H1 (cell line): Measurements from ENCODE around the gene RABEP1. TPM values are rescaled to one million over a fixed set of nuclear protein-coding genes. Genes with fewer than 3 reads are reported as not detected.

Experiments
- CTCF ChIA-PET: fragments of 300-600 bp; sonication (Branson Sonifier 250); formaldehyde crosslinking; loops from one replicate; lab custom pipeline; 2021; ENCODE audit not compliant: partially characterized antibody; lab: Charles Lee
- POLR2A ChIA-PET: fragments of 300-600 bp; sonication (Branson Sonifier 250); formaldehyde crosslinking; loops from one replicate; lab custom pipeline; 2021; ENCODE audit warnings: inconsistent platforms; ENCODE audit not compliant: partially characterized antibody; lab: Charles Lee
- DNase-seq, 2 experiments: peaks; one replicate each; pipeline versions ENCODE4 v3.0.0 to v3.0.0-alpha.2; 2010 to 2022; ENCODE audit warnings: low spot score in 2 of 2, low read depth in 1 of 2, mixed read lengths in 1 of 2
- FAIRE-seq: peaks from 2 replicates; lab custom pipeline; 2011; peaks lifted over from hg19 to GRCh38; lab: Jason Lieb, UNC
- H2AFZ ChIP-seq: 2 replicates; pipeline ENCODE4 v1.8.1; 2012; ENCODE audit warnings: low read length, inconsistent platforms
- H2AK5ac ChIP-seq: 2 replicates; pipeline ENCODE4 v1.6.1; 2013; ENCODE audit warnings: low read depth, low read length
- H2BK120ac ChIP-seq: replicated peaks from 2 replicates; pipeline ENCODE3; 2013; ENCODE audit warnings: low read depth, low read length, inconsistent platforms
- H2BK12ac ChIP-seq: 2 replicates; pipeline ENCODE4 v1.6.1; 2013; ENCODE audit warnings: low read depth, low read length
- H2BK15ac ChIP-seq: 2 replicates; pipeline ENCODE4 v1.6.1; 2013; ENCODE audit warnings: low read length
- H2BK20ac ChIP-seq: 2 replicates; pipeline ENCODE4 v1.6.1; 2013; ENCODE audit warnings: low read length
- H2BK5ac ChIP-seq: 2 replicates; pipeline ENCODE4 v1.6.1; 2013; ENCODE audit warnings: low read depth, low read length
- H3K14ac ChIP-seq: 2 replicates; pipeline ENCODE4 v1.6.1; 2013; ENCODE audit warnings: inconsistent platforms; ENCODE audit not compliant: insufficient read length
- H3K18ac ChIP-seq: 2 replicates; pipeline ENCODE4 v1.6.1; 2013; ENCODE audit warnings: low read length; ENCODE audit errors: extremely low read depth
- H3K23ac ChIP-seq: 2 replicates; pipeline ENCODE4 v1.6.1; 2013; ENCODE audit warnings: inconsistent platforms; ENCODE audit not compliant: insufficient read length
- H3K23me2 ChIP-seq: 2 replicates; pipeline ENCODE4 v1.6.1; 2013; ENCODE audit warnings: low read depth, low read length
- H3K27ac ChIP-seq: 2 replicates; pipeline ENCODE4 v1.6.1; 2011; ENCODE audit warnings: low read depth, low read length, inconsistent platforms
- H3K27me3 ChIP-seq, 4 experiments: replicated peaks in 1 of 4; 1 replicate in 1 of 4; 2 replicates in 3 of 4; pipeline versions ENCODE4 v1.6.1 to v1.8.1; 2011 to 2013; ENCODE audit warnings: low read length in 3 of 4, mild to moderate bottlenecking in 3 of 4, inconsistent platforms in 2 of 4, mixed read lengths in 2 of 4, moderate library complexity in 1 of 4; ENCODE audit not compliant: control insufficient read depth in 3 of 4, insufficient read depth in 3 of 4; ENCODE audit errors: extremely low read depth in 1 of 4
- H3K36me3 ChIP-seq, 4 experiments: 2 replicates each; pipeline versions ENCODE4 v1.6.1 to v1.8.1; 2011 to 2013; ENCODE audit warnings: mild to moderate bottlenecking in 4 of 4, low read length in 3 of 4, moderate library complexity in 2 of 4, control low read depth in 1 of 4, inconsistent platforms in 1 of 4; ENCODE audit not compliant: insufficient read depth in 4 of 4, control insufficient read depth in 2 of 4
- H3K4ac ChIP-seq: replicated peaks from 2 replicates; pipeline ENCODE3; 2013; ENCODE audit warnings: low read length, low read depth, mixed read lengths, inconsistent platforms; ENCODE audit not compliant: insufficient read length
- H3K4me1 ChIP-seq, 4 experiments: replicated peaks in 1 of 4; 1 replicate in 1 of 4; 2 replicates in 3 of 4; pipeline versions ENCODE4 v1.6.1 to v1.8.1; 2011 to 2013; ENCODE audit warnings: low read length in 3 of 4, inconsistent platforms in 2 of 4, mixed read lengths in 1 of 4; ENCODE audit not compliant: insufficient read depth in 4 of 4, control insufficient read depth in 3 of 4
- H3K4me2 ChIP-seq, 2 experiments: 2 replicates each; pipeline versions ENCODE4 v1.6.1 to v1.8.1; 2011 to 2013; ENCODE audit warnings: low read depth in 2 of 2, low read length in 2 of 2, control low read depth in 1 of 2, inconsistent platforms in 1 of 2, mild to moderate bottlenecking in 1 of 2; ENCODE audit not compliant: insufficient read depth in 1 of 2
- H3K4me3 ChIP-seq, 4 experiments: fragments of 200-600, 300-600 bp in 1 of 4; sonication (generic), shearing (Covaris generic), sonication (Bioruptor Twin) in 1 of 4; 2 replicates each; pipeline versions ENCODE4 v1.5.1 to v1.8.1; 2011 to 2016; ENCODE audit warnings: low read length in 4 of 4, low read depth in 3 of 4, control low read depth in 2 of 4, inconsistent platforms in 2 of 4, mild to moderate bottlenecking in 2 of 4, mixed read lengths in 1 of 4, moderate library complexity in 1 of 4; ENCODE audit not compliant: insufficient read depth in 2 of 4; ENCODE audit errors: extremely low read depth in 1 of 4
- H3K56ac ChIP-seq: replicated peaks from 2 replicates; pipeline ENCODE3; 2013; ENCODE audit warnings: low read depth, mild to moderate bottlenecking, mixed read lengths, low read length, inconsistent platforms; ENCODE audit not compliant: insufficient read length
- H3K79me1 ChIP-seq: 2 replicates; pipeline ENCODE4 v1.6.1; 2013; ENCODE audit warnings: low read depth, low read length, control low read depth
- H3K79me2 ChIP-seq, 2 experiments: 2 replicates each; pipeline versions ENCODE4 v1.6.1 to v1.8.1; 2012 to 2013; ENCODE audit warnings: low read length in 2 of 2, mild to moderate bottlenecking in 2 of 2, inconsistent platforms in 1 of 2; ENCODE audit not compliant: insufficient read depth in 2 of 2, control insufficient read depth in 1 of 2
- H3K9ac ChIP-seq, 4 experiments: replicated peaks in 1 of 4; 1 replicate in 1 of 4; 2 replicates in 3 of 4; pipeline versions ENCODE4 v1.6.1 to v1.8.1; 2011 to 2013; ENCODE audit warnings: low read depth in 3 of 4, low read length in 3 of 4, control low read depth in 2 of 4, mild to moderate bottlenecking in 2 of 4, moderate library complexity in 2 of 4, inconsistent platforms in 1 of 4; ENCODE audit errors: extremely low read depth in 1 of 4
- H3K9me3 ChIP-seq, 2 experiments: 2 replicates each; pipeline versions ENCODE4 v1.6.1 to v1.8.1; 2012 to 2013; ENCODE audit warnings: mild to moderate bottlenecking in 2 of 2, moderate library complexity in 2 of 2, control low read depth in 1 of 2, inconsistent platforms in 1 of 2, low read depth in 1 of 2, low read length in 1 of 2, mixed read lengths in 1 of 2; ENCODE audit not compliant: insufficient read depth in 2 of 2
- H4K20me1 ChIP-seq, 2 experiments: replicated peaks in 1 of 2; 2 replicates each; pipeline versions ENCODE3 to v1.8.1; 2011 to 2013; ENCODE audit warnings: inconsistent platforms in 2 of 2, low read length in 2 of 2, mild to moderate bottlenecking in 1 of 2; ENCODE audit not compliant: insufficient read depth in 2 of 2, control insufficient read depth in 1 of 2
- H4K5ac ChIP-seq: 2 replicates; pipeline ENCODE4 v1.6.1; 2013; ENCODE audit warnings: low read length, low read depth, mixed read lengths, inconsistent platforms; ENCODE audit not compliant: insufficient read length
- H4K8ac ChIP-seq: 2 replicates; pipeline ENCODE4 v1.8.0; 2013; ENCODE audit warnings: mild to moderate bottlenecking, moderate library complexity, low read length, inconsistent platforms; ENCODE audit not compliant: insufficient read depth; ENCODE audit errors: extremely low read depth
- H4K91ac ChIP-seq: replicated peaks from 2 replicates; pipeline ENCODE3; 2013; ENCODE audit warnings: low read length, mixed read lengths, inconsistent platforms; ENCODE audit not compliant: insufficient read length
- BACH1 ChIP-seq: IDR thresholded peaks from 2 replicates; pipeline ENCODE4 v1.6.1; 2012; ENCODE audit warnings: low read length, improper control_type of control experiment
- CBX8 ChIP-seq: fragments of 300-800, 300-1000 bp; sonication (generic); IDR thresholded peaks from 2 replicates; pipeline ENCODE4 v1.7.1; 2016; ENCODE audit warnings: low read depth, low read length, borderline replicate concordance
- CHD2 ChIP-seq: IDR thresholded peaks from 2 replicates; pipeline ENCODE4 v1.6.1; 2012; ENCODE audit warnings: low read length, improper control_type of control experiment
- HDAC6 ChIP-seq: IDR thresholded peaks from one replicate; pipeline ENCODE4 v1.7.1; 2012; ENCODE audit warnings: low read depth, mild to moderate bottlenecking, inconsistent platforms, low read length, moderate library complexity
- JUN ChIP-seq: IDR thresholded peaks from 2 replicates; pipeline ENCODE4 v1.6.1; 2011; ENCODE audit warnings: low read depth, mild to moderate bottlenecking, improper control_type of control experiment, low read length
- RFX5 ChIP-seq: IDR thresholded peaks from 2 replicates; pipeline ENCODE4 v1.6.1; 2011; ENCODE audit warnings: low read depth, low read length, improper control_type of control experiment, borderline replicate concordance
- RXRA ChIP-seq: IDR thresholded peaks from 2 replicates; pipeline ENCODE4 v1.6.1; 2011; ENCODE audit warnings: low read depth, mild to moderate bottlenecking, low read length, moderate library complexity; ENCODE audit not compliant: insufficient read depth
- TEAD4 ChIP-seq: IDR thresholded peaks from 2 replicates; pipeline ENCODE4 v1.6.1; 2012; ENCODE audit warnings: low read depth, low read length, inconsistent platforms, mixed read lengths
- WGBS, 2 experiments: shearing (Covaris generic) in 1 of 2; methylation state at CpG; one replicate each; pipeline versions ENCODE4 v1.1.6 to v1.1.7; 2013 to 2015; ENCODE audit warnings: low lambda C conversion rate in 2 of 2, mixed read lengths in 2 of 2, inconsistent platforms in 1 of 2, low coverage in 1 of 2, missing lambda C conversion rate in 1 of 2; ENCODE audit not compliant: insufficient replicate concordance in 2 of 2, insufficient coverage in 1 of 2, insufficient read length in 1 of 2; ENCODE audit errors: extremely low coverage in 1 of 2, missing lambda C conversion rate in 1 of 2; 5-methylcytosine and 5-hydroxymethylcytosine counted together
- polyA plus RNA-seq, 7 experiments: library from polyadenylated mRNA; depleted of rRNA in 3 of 7; stranded (reverse) in 5 of 7; unstranded in 2 of 7; fragments of >200 nt in 5 of 7; fragments of 200-250 nt in 2 of 7; gene quantifications; 1 replicate in 5 of 7; 2 replicates in 1 of 7; 4 replicates in 1 of 7; pipeline versions ENCODE4 v1.2.1 to v1.2.3, GENCODE V29; 2011 to 2013; ENCODE audit warnings: missing spikeins in 2 of 7, mixed read lengths in 2 of 7
- total RNA-seq: library from RNA; stranded (reverse); fragmentation: NEBNext Ultra II Directional; extraction: Animal tissue kit (Norgen Biotek cat#: 25700); gene quantifications from 2 replicates; pipeline ENCODE4 v1.2.1, GENCODE V29; 2021

The RABEP1 gene
- total and polyA plus RNA-seq, 2 of the 8 experiments (the other 6 are each of a cell fraction or from before 2014, with no cell fraction given): 8.5 to 52.3 TPM

- Histone ChIP-seq H3K4ac (no peak overlapping the region), H3K79me2 (no peaks in the 10 kb centered on the region), H2AFZ (no peak overlapping the region), H3K14ac (no peak overlapping the region), H3K79me1 (no peaks in the 10 kb centered on the region), H3K4me3 (no peak overlapping the region), H2AK5ac (no peak overlapping the region), H3K4me2 (no peak overlapping the region), H3K9ac (no peak overlapping the region), H2BK15ac (no peak overlapping the region), H4K91ac (no peak overlapping the region), H3K9me3 (no peaks in the 10 kb centered on the region), H3K18ac (no peak overlapping the region), H2BK120ac (no peak overlapping the region), H2BK12ac (no peak overlapping the region; the same call in 1 of the 2 replicates), H3K56ac (no peak overlapping the region), H3K27me3 (no peaks in the 10 kb centered on the region), H3K27ac (no peak overlapping the region), H2BK5ac (no peak overlapping the region), H4K5ac (no peak overlapping the region), H3K23ac (no peak overlapping the region), H3K36me3 (peaks cover 2 to 35% (median 26%) of the 10 kb centered on the region in 4 experiments; a peak in 7 of 8 replicates), H4K20me1 (peaks cover 0 to 2% of the 10 kb centered on the region in 2 experiments), H3K23me2 (no peaks in the 10 kb centered on the region), H2BK20ac (no peak overlapping the region), H3K4me1 (no peaks in the 10 kb centered on the region), H4K8ac (no peak overlapping the region)
- POLR2A ChIA-PET: interaction anchor here (0.7 kb wide), 1 partner anchor 14 kb away, joined by 3 read pairs; no protein-coding TSS in a partner anchor
- WGBS, 2 experiments: 91% methylated on average over 3 of the region's 3 CpGs; no CpG with 5 or more reads in 1 of the 2 experiments
- TF ChIP-seq JUN (no peak), TEAD4 (no peak), BACH1 (no peak), RFX5 (no peak), HDAC6 (no peak), RXRA (no peak), CHD2 (no peak), CBX8 (no peak)
- CTCF ChIA-PET: no interaction called here
- no peak for FAIRE-seq
- DNase-seq: no peak
Observed at GRCh38 chr17:5355421-5356129, 73.5 kb downstream of the RABEP1 start.
